Right ventricle myocardium inferior (tissue), 1 donor: ENCODE data around the gene ALDH1A1. TPM values are rescaled to one million over a fixed set of nuclear protein-coding genes. Genes with fewer than 3 reads are reported as not detected.
"Not testable (repeated sequence)": the region's sequence is repeated elsewhere in the genome, so short reads cannot be mapped to it uniquely, and the experiment has no call there.

Source experiments
- ATAC-seq: fragments of 200-7000 bp; cut with Tn5 transposase; one replicate; pipeline ENCODE4 v1.9.1; 2020; ENCODE audit warnings: mild to moderate bottlenecking, moderate library complexity
- DNase-seq: peaks from one replicate; pipeline ENCODE4 v3.0.0; 2021; ENCODE audit errors: missing footprints
- intact Hi-C: fragments of 100-400 bp; cut with DNase I; formaldehyde crosslinking; loops from one replicate; pipeline ENCODE4 v1.11.0; 2022
- total RNA-seq: library from RNA; stranded (reverse); fragmentation: NEBNext Ultra II Directional; extraction: Animal tissue kit (Norgen Biotek cat#: 25700); gene quantifications from one replicate; pipeline ENCODE4 v1.2.1, GENCODE V29; 2021
- donor health status: DM: no; HTN: yes; CAD: no; lungs with severe emphysema.

ALDH1A1 gene
- total RNA-seq, 1 donor from 2014 or later, result 25.7 TPM

DNA sequence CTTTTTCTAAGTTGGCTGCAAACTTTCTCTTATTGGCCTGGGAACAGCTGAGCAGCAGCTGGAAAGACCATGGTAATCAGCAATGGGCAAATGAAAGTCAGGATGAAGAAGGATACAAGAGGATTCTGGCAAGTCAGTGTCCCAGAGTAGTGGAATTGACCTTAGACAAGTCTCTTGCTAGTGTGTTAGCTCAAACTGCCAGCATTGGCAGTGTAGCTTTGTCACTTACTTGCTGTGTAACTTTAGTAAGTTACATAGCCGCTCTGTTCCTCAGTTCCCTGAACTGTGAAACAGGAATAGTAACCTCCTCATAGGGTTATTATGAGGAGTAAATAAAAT lies 3.6 kb downstream of the ALDH1A1 start:
- intact Hi-C loops, result no loop called here
- ATAC-seq, result peak; percentile 58
- DNase-seq, result no peak

DNA sequence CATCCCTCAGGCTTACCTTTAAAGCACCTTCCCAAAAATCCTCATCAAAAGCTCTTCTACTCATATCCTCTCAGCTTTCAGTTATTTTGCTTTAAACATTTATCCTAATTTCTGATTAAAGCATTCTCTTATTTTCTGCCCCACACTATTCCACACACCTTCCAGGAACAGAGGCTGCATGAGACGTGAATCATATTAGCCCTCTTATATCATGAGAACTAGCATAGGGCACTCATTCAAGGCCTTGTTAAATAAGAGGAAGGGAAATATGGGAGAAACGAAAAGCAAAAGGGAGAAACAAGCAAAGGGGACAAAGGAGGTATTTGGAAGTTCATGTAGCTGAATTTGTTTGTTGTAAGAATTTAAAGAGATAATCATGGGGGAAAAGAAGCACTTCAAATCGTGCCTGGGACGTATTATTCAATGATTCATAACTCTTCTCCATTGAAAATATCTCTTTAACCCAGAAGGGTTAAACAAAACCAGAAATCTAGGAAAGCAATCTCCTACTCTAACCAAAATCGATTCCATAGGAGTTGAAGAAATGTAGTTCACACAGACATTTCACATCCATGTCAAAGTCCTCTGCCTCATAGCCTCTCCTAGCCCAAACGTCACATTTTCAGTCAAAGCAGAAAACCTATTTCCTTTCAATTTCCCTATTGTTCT lies 4.1 kb downstream of the ALDH1A1 start:
- intact Hi-C loops, result no loop called here
- DNase-seq (no peak), ATAC-seq (no peak)

DNA sequence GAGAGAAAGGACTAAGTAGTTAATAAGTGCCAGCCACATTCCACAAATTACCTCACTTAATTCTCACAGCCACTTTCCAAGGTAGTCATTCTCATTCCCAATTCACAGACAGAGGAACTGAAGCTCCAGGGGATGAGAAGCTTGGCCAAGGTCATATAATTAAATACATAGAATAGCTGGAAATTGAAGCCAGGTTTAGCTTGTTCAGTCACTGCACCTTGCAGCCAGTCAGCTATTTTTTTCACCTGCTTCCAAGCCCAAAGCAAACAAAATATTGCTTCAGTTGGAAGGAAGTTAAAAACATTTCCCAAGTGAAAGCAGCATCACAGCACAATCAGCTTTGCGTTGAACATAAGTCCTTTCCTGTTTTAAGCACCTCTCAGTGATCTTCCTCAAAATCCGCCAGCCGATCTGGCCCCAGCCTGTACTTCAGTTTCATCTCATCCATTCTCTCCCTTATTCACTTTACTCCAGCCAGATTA lies 4.8 kb downstream of the ALDH1A1 start:
- ATAC-seq, result no peak
- intact Hi-C loops, result no loop called here

DNA sequence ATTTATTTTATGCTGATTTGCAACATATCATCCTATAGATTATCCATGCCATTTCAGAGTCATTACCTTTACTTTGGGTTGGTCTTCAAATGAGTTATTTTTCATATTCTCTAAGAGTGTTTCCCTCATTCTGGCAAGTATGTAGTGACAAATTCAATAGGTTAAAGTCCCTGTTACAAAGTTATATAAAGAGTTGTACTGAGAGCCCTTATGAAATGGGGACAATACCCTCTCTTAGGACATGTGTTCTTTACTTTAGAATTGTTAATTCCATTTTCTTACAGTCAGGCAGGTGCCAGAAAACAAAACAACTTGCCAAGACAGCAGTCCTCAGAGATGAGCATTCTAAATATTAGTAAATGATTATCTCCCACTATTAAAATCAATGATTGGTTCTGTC lies 6.0 kb downstream of the ALDH1A1 start:
- ATAC-seq (no peak), DNase-seq (no peak)
- intact Hi-C loops, result no loop called here

More for the DNA sequence above, 4.8 kb downstream of the ALDH1A1 start:
- DNase-seq, result no peak

DNA sequence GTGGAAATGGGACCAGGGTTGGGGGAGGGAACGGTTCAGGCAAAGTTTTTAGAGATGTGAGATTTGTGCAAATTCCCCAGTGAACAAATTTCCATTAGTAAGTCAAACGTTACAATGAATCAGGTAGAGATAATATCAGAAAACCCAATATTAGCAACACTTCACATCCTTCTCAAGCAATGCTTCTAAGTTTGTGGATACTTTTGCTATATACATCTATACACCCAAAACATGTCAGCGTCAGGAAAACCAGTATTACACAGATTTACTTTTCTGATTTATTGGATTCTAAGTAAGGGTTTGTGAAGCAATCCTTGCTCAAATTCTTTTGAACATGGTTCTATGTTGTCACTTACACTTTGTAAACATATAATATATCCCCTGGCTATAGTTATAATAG lies 6.5 kb downstream of the ALDH1A1 start:
- DNase-seq (no peak), ATAC-seq (no peak)
- intact Hi-C loops, result no loop called here

DNA sequence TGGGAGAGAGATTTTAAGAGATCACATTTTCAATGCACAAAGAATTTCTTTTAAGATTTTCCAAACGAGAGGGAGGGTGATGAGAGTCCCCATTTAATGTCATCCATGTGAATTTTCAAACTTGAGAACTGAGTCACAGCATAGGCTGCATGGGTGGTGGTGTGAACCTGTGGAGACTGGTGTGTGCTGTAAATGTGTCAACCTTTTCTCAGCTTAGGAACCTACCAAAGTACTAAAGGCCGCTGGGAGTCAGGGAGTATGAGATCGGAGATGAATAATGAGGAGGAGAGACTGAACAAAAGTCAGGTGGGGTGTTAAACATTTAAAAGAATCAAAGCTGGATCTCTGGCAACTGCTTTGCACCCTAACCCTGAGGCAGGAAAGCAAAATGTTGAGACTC lies 7.5 kb downstream of the ALDH1A1 start:
- intact Hi-C loops, result no loop called here
- ATAC-seq, result no peak
- no peak for DNase-seq

DNA sequence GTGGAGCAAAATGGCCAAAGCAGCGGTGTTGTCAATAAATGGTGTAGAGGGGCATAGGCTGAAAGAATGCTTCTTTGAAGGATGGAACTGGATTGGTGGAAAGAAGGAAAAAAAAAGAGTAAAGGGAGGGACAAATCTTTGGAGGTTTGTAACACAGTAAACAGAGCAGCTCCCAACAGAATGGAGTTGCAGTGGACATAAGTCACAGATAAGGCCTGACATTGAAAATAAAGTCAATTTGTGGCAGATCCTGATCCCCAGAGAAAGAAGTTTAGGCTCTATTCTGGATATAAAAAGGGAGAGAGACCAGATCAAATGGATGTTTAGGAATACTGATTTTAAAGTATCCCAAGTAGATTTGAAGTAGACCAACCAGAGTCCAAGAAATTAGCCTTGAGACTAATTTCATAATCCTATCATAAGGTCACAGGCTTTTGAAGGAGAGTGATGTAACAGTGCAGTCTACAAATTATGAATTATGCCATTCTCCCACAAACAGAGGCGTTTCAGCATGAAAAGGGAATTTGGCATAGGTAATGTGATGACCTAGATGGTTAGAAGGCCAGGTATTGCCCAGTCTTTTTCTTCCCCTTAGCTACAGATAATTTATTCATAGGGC lies 8.9 kb downstream of the ALDH1A1 start:
- ATAC-seq, result no peak

DNA sequence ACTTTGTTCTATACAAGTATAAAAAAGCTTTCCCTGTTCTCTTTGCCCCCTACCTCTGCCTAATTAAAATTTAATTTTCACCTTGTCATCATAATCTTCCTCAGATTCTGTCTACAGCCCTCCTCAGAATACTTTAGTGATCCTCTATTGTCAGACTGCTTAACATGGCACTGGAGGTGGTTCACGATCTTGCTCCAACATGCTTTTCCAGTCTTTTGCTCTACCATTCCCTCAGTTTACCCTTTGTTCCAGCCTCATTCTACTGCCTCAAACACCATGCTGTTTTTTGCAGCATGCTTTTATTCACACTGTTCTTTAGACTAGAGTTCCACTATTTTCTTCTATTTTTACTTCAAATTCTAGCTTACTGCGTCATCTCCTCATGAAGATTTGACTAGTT lies 10.4 kb downstream of the ALDH1A1 start:
- ATAC-seq (no peak), DNase-seq (no peak)
- intact Hi-C loops, result no loop called here

More for the DNA sequence above, 8.9 kb downstream of the ALDH1A1 start:
- intact Hi-C loops, result no loop called here
- DNase-seq, result no peak

DNA sequence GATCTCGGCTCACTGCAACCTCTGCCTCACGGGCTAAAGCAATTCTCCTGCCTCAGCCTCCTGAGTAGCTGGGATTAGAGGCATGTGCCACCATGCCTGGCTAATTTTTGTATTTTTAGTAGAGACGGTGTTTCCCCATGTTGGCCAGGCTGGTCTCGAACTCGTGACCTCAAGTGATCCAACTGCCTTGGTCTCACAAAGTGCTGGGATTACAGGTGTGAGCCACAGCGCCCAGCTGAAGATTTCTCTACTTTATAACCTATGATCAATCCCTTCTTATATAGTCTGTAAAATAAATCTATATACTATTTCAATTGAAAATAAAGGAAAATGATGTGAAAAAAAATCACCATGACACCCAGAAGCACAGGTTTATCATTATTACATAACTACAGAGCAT lies 13.3 kb downstream of the ALDH1A1 start:
- intact Hi-C loops, DNase-seq, ATAC-seq: not testable (repeated sequence)

DNA sequence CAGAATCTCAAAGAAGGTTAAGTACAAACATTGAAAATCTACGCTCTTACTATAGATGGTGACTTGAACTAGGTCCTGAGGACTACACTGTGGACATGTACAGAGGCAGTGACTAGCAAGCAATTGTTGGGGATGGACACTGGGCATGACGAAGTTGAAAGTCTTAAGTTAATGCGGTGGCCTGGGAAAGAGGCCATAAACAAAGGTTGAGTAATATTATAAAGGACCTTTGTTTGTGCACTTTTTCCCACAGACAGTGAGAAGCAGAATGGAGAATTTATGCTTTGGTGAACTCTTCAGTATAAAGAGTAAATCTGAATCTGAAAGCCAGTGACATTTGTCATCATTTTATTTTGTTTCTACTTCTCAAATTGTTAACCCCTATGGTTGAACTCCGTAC lies 15.3 kb downstream of the ALDH1A1 start:
- no peak for DNase-seq
- intact Hi-C loops, result no loop called here
- ATAC-seq, result peak; percentile 50

DNA sequence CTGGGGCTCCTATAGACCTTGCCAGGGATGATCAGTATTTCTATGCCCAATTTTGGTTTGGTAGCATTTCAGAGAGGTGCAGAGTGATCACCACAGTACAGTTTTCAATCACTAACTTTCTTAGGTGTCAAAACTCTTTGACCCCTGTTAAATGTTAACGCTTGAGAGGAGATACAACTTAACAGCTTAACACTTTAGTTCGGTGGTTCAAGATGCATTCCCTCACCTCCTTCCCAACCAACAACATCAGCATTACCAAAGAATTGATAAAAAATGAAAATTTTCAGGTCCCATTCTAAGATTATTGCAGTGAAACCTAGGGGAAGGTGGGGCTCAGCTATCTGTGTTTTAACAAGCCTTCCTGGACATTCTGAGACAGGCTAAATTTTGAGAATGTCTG lies 16.2 kb downstream of the ALDH1A1 start:
- no peak for DNase-seq
- intact Hi-C loops, result no loop called here
- ATAC-seq, result no peak

DNA sequence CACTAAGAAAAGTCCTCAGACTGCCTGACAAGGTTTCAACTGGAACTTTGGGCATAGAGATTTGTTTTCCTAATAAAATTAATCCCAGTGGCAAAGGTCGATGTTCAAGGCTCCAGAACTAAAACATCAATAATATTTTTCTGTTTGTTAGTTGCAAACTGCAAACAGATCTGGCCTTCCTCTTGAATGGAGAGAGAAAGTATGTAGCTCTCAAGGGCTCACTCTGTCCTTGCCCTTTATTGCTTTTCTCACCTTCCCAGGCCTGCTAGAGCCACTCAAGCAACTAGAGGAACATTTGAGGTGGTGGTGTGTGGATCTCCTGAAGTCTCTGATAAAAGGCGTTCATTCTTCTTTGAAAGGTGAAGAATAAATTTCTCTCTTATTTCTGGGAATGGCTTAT lies 16.6 kb downstream of the ALDH1A1 start:
- DNase-seq (no peak), ATAC-seq (no peak)
- intact Hi-C loops, result no loop called here

DNA sequence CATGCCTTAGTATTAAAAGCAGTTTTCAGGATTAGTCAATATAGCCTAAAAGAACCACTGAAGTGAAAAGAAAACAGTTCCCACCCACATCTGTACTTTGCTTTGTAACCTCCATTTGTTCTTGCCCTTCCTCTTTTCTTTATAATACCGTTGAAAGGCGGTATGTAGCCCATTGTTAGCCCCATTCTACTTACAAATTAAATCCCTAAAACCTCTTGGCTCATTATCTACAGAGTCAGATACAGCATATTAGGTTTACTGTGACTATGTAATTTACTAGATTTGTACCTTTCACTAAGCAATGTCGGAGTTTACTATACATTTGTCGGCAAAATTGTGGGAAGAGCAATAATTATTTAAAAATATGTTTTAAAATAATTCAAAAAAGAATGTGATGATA lies 17.3 kb downstream of the ALDH1A1 start:
- ATAC-seq, result no peak
- no peak for DNase-seq
- intact Hi-C loops, result no loop called here

DNA sequence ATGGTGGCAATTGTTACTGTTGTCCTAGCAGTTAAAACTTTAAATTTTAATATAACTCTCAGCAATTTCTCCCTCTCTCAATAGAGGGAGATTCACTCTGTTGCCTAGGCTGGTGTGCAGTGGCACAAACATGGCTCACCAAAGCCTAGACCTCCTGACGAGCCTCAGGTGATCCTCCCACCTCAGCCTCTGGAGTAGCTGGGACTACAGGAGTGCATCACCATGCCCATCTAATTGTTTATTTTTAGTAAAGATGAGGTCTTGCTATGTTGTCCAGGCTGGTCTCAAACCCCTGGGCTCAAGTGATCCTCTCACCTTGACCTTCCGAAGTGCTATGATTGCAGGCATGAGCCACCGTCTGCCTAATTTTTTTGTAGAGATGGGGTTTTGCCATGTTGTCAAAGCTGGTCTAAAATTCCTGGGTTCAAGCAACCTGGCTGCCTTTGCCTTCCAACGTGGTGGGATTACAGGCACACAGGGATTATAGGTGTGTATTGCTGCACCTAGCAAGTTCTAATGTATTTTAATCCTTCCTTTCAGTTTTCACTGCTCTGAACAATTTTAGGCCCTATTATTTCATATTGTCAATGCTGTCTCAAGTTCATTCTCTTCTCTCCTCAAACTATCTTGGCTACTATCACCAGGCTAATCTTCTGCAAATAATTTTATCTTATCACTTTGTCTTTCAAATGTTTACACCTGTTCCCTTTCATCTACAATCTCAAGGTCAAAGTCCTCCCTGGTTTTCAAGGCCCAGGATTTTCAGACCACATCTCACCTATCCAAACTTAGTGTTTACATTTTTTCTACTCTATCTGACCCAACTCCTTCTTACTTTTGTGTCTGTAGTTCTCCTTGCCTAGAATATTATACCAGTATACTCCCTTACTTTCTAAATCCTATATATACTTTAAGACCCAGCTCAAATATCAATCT lies 18.9 kb downstream of the ALDH1A1 start:
- intact Hi-C loops, result no loop called here
- ATAC-seq (no peak), DNase-seq (no peak)

DNA sequence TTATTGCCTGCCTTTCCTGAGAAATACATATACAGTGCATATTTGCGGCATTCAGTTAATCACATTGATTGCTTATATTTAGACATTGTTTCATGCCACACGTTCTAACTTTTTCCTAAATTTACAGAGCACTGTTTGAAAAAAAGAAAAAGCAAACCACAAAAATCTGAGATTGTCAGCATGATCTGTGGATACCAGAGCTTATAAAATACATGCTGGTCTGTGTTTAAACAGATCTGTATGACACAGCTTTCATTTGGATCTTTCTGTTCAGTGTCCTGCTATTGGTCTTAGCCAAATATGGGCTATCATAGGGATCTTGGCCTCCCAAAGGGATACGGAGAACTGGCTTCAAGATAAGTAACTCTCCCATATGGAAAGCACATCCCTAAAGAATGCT lies 20.2 kb downstream of the ALDH1A1 start:
- no peak for DNase-seq
- intact Hi-C loops, result no loop called here
- no peak for ATAC-seq

DNA sequence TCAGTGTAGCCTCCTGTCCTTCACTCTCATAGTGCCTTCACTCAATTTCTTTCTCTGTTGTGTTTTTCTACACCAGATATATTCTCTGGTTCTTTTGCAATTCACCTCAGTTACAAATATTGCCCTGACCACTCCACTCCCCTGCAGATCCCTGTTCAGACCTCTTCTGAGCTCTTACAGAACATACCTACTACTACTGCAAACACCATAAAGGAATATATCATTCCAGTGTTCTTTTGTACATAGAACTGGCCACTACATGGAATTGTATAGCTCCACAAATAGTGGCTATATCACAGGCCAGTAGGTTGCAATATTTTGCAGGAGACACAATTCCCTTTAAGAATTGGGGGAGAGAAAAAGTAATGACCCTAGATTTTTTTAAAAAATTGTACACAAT lies 21.0 kb downstream of the ALDH1A1 start:
- DNase-seq (no peak), ATAC-seq (no peak)
- intact Hi-C loops, result no loop called here

DNA sequence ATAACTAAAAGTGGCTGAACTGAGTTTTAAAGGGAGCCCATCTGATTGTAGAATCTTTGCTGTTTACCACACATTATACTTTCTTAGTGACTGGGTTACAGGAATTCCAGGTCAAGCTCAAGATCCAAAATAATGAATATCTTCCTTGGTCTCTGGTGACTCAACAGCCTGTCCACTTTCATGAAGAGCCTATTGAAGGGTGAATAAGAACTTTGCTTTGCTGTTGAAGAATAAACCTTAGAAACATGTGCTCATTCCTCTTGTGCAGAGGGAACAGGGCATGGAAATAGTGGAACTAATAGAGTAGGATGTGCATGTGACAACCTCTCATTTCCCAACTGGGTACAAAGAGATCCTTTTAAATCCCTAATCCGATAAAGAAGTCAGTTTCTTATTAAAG lies 21.4 kb downstream of the ALDH1A1 start:
- no peak for DNase-seq
- ATAC-seq, result no peak
- intact Hi-C loops, result no loop called here

DNA sequence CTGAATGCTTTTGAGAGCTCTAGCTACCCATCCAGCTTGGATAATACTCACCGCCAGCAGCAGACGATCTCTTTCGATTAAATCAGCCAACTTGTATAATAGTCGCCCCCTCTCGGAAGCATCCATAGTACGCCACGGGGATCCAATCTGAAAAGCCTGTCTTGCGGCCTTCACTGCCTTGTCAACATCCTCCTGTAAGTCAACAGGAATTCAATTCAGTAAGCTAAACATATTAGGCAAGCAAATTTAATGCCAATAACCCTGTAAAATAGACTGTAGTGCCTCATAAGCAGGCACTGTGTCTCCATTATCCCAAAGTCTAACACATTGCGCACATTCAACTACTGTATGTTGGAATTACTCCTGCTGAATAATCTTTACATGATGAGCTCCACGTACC lies 22.0 kb downstream of the ALDH1A1 start:
- ATAC-seq, result no peak
- intact Hi-C loops, result no loop called here
- no peak for DNase-seq

DNA sequence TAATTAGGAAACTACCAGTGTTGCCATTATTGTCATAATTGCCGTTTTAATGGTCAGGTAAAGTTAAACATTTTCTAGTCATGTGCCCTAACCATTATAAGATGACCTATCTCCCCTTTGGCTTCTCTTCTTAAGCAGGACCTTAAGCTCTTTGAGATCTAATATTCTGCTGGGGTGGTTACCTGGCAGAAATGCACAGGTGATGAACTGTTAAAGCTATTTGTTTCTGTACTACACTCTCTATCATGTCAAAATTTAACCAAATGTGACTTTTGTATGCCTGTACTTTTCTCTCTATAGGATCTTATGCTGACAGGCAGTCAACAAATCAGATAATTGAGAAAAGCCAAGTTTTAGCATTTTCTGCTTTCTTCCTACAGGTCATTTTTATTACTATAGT lies 23.3 kb downstream of the ALDH1A1 start:
- DNase-seq, result no peak
- intact Hi-C loops, result no loop called here
- ATAC-seq, result no peak

DNA sequence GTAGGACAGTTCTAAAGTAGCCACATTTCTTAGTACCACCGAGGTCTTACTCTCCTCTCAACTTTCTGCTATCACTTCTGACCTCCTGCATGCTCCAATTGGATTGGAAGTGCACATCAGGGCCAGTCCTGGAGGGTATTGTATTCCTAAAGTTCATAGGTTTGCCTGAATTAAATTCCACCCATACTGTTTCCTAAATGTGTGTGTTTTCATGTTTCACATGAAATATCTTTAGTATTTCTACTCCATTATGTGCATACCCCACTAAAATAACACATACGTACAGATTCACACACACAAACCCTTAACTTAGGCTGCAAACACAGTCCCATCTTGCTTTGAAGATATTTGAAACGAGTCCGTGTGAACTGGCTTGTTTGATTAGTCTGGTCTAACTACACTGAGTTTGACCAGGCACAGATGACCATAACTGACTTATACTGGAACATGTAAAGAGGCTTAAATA lies 24.8 kb downstream of the ALDH1A1 start:
- DNase-seq (no peak), ATAC-seq (no peak)
- intact Hi-C loops, result no loop called here
